Hepatocyte (in vitro differentiated cells): ENCODE measurements around the gene PLEKHA8. TPM values are rescaled to one million over a fixed set of nuclear protein-coding genes. Genes with fewer than 3 reads are reported as not detected.

Experiments
- DNase-seq: peaks from one replicate; pipeline ENCODE4 v3.0.0-alpha.2; 2016; ENCODE audit warnings: low spot score
- H2AFZ ChIP-seq: fragments of 200-600 bp; sonication (generic); 2 replicates; pipeline ENCODE4 v1.6.0; 2016; ENCODE audit warnings: antibody characterized with exemption, mild to moderate bottlenecking
- H3K27ac ChIP-seq: fragments of 200-600 bp; sonication (generic); 2 replicates; pipeline ENCODE4 v1.5.1; 2016; ENCODE audit warnings: mild to moderate bottlenecking
- H3K27me3 ChIP-seq: fragments of 200-600 bp; sonication (generic); 2 replicates; pipeline ENCODE4 v1.6.1; 2016
- H3K36me3 ChIP-seq: fragments of 200-600 bp; sonication (generic); replicated peaks from 2 replicates; pipeline ENCODE4 v1.5.1; 2016; ENCODE audit warnings: low read depth; ENCODE audit not compliant: insufficient read depth
- H3K4me1 ChIP-seq: fragments of 200-600 bp; sonication (generic); 2 replicates; pipeline ENCODE4 v1.5.1; 2016; ENCODE audit warnings: mild to moderate bottlenecking, moderate library complexity; ENCODE audit not compliant: insufficient read depth
- H3K4me2 ChIP-seq: fragments of 200-600 bp; sonication (generic); 2 replicates; pipeline ENCODE4 v1.6.0; 2016
- H3K4me3 ChIP-seq: fragments of 200-600 bp; sonication (generic); 2 replicates; pipeline ENCODE4 v1.5.1; 2016; ENCODE audit warnings: mild to moderate bottlenecking
- H3K79me2 ChIP-seq: fragments of 200-600 bp; sonication (generic); 2 replicates; pipeline ENCODE4 v1.6.0; 2017; ENCODE audit warnings: mild to moderate bottlenecking
- H3K9me2 ChIP-seq: fragments of 200-600 bp; sonication (generic); replicated peaks from 2 replicates; pipeline ENCODE4 v1.6.0; 2017; ENCODE audit warnings: mild to moderate bottlenecking; ENCODE audit not compliant: insufficient read depth
- H3K9me3 ChIP-seq: fragments of 200-600 bp; sonication (generic); 2 replicates; pipeline ENCODE4 v1.5.1; 2016; ENCODE audit warnings: low read depth, mild to moderate bottlenecking
- H4K20me1 ChIP-seq: fragments of 200-600 bp; sonication (generic); 2 replicates; pipeline ENCODE4 v1.6.0; 2016; ENCODE audit warnings: mild to moderate bottlenecking; ENCODE audit not compliant: insufficient read depth, poor library complexity, severe bottlenecking
- CTCF ChIP-seq: fragments of 200-600 bp; sonication (generic); IDR thresholded peaks from 2 replicates; pipeline ENCODE4 v1.5.1; 2016; ENCODE audit warnings: antibody characterized with exemption, mild to moderate bottlenecking; ENCODE audit not compliant: poor library complexity
- EZH2 ChIP-seq: fragments of 200-600 bp; sonication (generic); IDR thresholded peaks from 2 replicates; pipeline ENCODE4 v1.6.1; 2016; ENCODE audit warnings: antibody characterized with exemption, mild to moderate bottlenecking, borderline replicate concordance
- EZH2phosphoT487 ChIP-seq: fragments of 200-600 bp; sonication (generic); IDR thresholded peaks from one replicate; pipeline ENCODE4 v1.6.1; 2018; ENCODE audit warnings: antibody characterized with exemption, mild to moderate bottlenecking, low read depth, moderate library complexity; ENCODE audit not compliant: unreplicated experiment, severe bottlenecking
- WGBS: methylation state at CpG from one replicate; pipeline ENCODE4 v1.1.6; 2016; ENCODE audit warnings: low lambda C conversion rate; ENCODE audit errors: missing lambda C conversion rate; 5-methylcytosine and 5-hydroxymethylcytosine counted together
- polyA plus RNA-seq: library from polyadenylated mRNA; unstranded; fragments of >200 nt; fragmentation: Nextera tagmentation; extraction: Ambion mirVana; gene quantifications from 2 replicates; pipeline ENCODE4 v1.2.1, GENCODE V29; 2016
- total RNA-seq: library from RNA; depleted of rRNA; stranded (reverse); fragments of >200 nt; gene quantifications from 2 replicates; pipeline ENCODE4 v1.2.3, GENCODE V29; 2014

The PLEKHA8 gene
- total and polyA plus RNA-seq, 2 experiments from 2014 or later, result 8.7 to 17.9 TPM

- no peaks in the 10 kb centered on the region for H4K20me1 ChIP-seq
- H2AFZ ChIP-seq, result no peak overlapping the region
- no peaks in the 10 kb centered on the region for H3K9me3 ChIP-seq
- no peak overlapping the region for H3K4me2 ChIP-seq
- H3K79me2 ChIP-seq, result no peaks in the 10 kb centered on the region
- no peaks in the 10 kb centered on the region for H3K27me3 ChIP-seq
- H3K4me3 ChIP-seq, result no peak overlapping the region
- no peaks in the 10 kb centered on the region for H3K4me1 ChIP-seq
- no peak overlapping the region for H3K27ac ChIP-seq
- WGBS, result 18% methylated on average over 3 of the region's 3 CpGs
- H3K36me3 ChIP-seq, result no peaks in the 10 kb centered on the region
- no peak for DNase-seq
- no peaks in the 10 kb centered on the region for H3K9me2 ChIP-seq
- TF ChIP-seq CTCF (no peak), EZH2phosphoT487 (no peak), EZH2 (no peak)
Measured at GRCh38 chr7:30005464-30005863, 22.7 kb upstream of the PLEKHA8 start.

GRCh38 chr7:30010021-30010420 is 18.2 kb upstream of the PLEKHA8 start:
- no peaks in the 10 kb centered on the region for H3K9me3 ChIP-seq
- TF ChIP-seq EZH2phosphoT487 (no peak), EZH2 (no peak), CTCF (no peak)
- H3K4me3 ChIP-seq, result no peak overlapping the region

GRCh38 chr7:30012757-30013156 is 15.5 kb upstream of the PLEKHA8 start:
- no peaks in the 10 kb centered on the region for H3K9me3 ChIP-seq
- H3K4me1 ChIP-seq, result no peaks in the 10 kb centered on the region
- H3K4me3 ChIP-seq, result no peak overlapping the region
- WGBS, result 75% methylated on average over 3 of the region's 3 CpGs
- no peaks in the 10 kb centered on the region for H3K36me3 ChIP-seq
- H3K27ac ChIP-seq, result no peak overlapping the region
- no peaks in the 10 kb centered on the region for H4K20me1 ChIP-seq
- H3K4me2 ChIP-seq, result no peak overlapping the region
- no peaks in the 10 kb centered on the region for H3K79me2 ChIP-seq
- no peaks in the 10 kb centered on the region for H3K27me3 ChIP-seq
- H3K9me2 ChIP-seq, result no peaks in the 10 kb centered on the region
- H2AFZ ChIP-seq, result no peak overlapping the region
- no peak for TF ChIP-seq CTCF
- no peak for TF ChIP-seq EZH2phosphoT487
- TF ChIP-seq EZH2, result no peak
- no peak for DNase-seq

More at GRCh38 chr7:30010021-30010420, 18.2 kb upstream of the PLEKHA8 start:
- H2AFZ ChIP-seq, result no peak overlapping the region
- no peak overlapping the region for H3K27ac ChIP-seq
- DNase-seq, result no peak
- no peaks in the 10 kb centered on the region for H4K20me1 ChIP-seq
- no peaks in the 10 kb centered on the region for H3K27me3 ChIP-seq
- no peaks in the 10 kb centered on the region for H3K79me2 ChIP-seq
- H3K36me3 ChIP-seq, result no peaks in the 10 kb centered on the region
- no peaks in the 10 kb centered on the region for H3K9me2 ChIP-seq
- 84% methylated on average over 6 of the region's 6 CpGs for WGBS
- H3K4me2 ChIP-seq, result no peak overlapping the region
- no peaks in the 10 kb centered on the region for H3K4me1 ChIP-seq

- H3K36me3 ChIP-seq, result no peaks in the 10 kb centered on the region
- DNase-seq, result no peak
- no peaks in the 10 kb centered on the region for H3K9me3 ChIP-seq
- no peak overlapping the region for H3K4me2 ChIP-seq
- H3K4me3 ChIP-seq, result no peak overlapping the region
- H3K9me2 ChIP-seq, result no peaks in the 10 kb centered on the region
- no peaks in the 10 kb centered on the region for H4K20me1 ChIP-seq
- no peaks in the 10 kb centered on the region for H3K4me1 ChIP-seq
- no peaks in the 10 kb centered on the region for H3K27me3 ChIP-seq
- no peak overlapping the region for H2AFZ ChIP-seq
- no peak for TF ChIP-seq EZH2
- TF ChIP-seq EZH2phosphoT487, result no peak
- no peak for TF ChIP-seq CTCF
- H3K27ac ChIP-seq, result no peak overlapping the region
- peaks cover 15% of the 10 kb centered on the region for H3K79me2 ChIP-seq
Measured at GRCh38 chr7:30018451-30018850, 9.8 kb upstream of the PLEKHA8 start.
